ENCODE results near the gene SETBP1. TPM values are rescaled to one million over a fixed set of nuclear protein-coding genes. Genes with fewer than 3 reads are reported as not detected.

SETBP1 gene
- total and polyA plus RNA-seq, 2 of the 8 experiments (the other 6 are each of a cell fraction or from before 2014, with no cell fraction given) = 2.0 to 6.5 TPM

DNA sequence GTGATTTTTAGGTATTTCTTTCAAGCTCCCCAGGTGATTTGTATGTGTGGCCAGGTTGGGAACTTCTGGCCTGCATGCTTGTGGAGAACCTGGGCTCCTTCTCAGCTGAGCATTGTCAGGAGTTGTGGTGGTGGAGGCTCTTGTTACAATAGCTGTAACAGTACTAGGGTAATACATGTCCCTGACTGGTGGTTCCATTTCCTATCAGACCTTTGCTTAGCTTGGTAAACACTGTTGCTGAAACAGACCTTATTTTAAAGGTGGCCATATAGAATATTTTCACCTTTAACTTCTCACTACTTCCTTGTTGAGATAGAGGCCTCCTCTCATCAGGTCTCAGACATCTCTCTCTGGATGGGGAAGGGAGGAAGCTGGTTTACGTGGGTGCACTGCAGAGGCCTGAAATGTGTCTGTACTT, 79.2 kb downstream of the SETBP1 start:
- TF ChIP-seq MAFK (IDR thresholded peaks at IDR 0.05; ENCODE audit: low read depth, low read length) = no peak
- TF ChIP-seq ASH2L (IDR thresholded peaks at IDR 0.05; ENCODE audit: low read length) = no peak
- no peak for TF ChIP-seq RNF2 (IDR thresholded peaks at IDR 0.05; ENCODE audit: borderline replicate concordance, low read depth, low read length, missing control alignments, poor library complexity, severe bottlenecking)
- no peak for TF ChIP-seq RBBP5 (IDR thresholded peaks at IDR 0.05; ENCODE audit: borderline replicate concordance, low read depth, low read length)
- TF ChIP-seq SIRT6 (IDR thresholded peaks at IDR 0.05; ENCODE audit: low read length) = no peak
- TF ChIP-seq BACH1 (IDR thresholded peaks at IDR 0.05; ENCODE audit: low read length) = no peak
- TF ChIP-seq CREB1 (IDR thresholded peaks at IDR 0.05) = no peak
- TF ChIP-seq HDAC2 (IDR thresholded peaks at IDR 0.05; ENCODE audit: borderline replicate concordance in 1 of 2, low read depth in 2 of 2, low read length in 2 of 2) = no peak
- TF ChIP-seq YY1 (IDR thresholded peaks at IDR 0.05; ENCODE audit: low read depth, low read length) = no peak
- no peak for TF ChIP-seq CHD2 (IDR thresholded peaks at IDR 0.05; ENCODE audit: low read length)
- TF ChIP-seq SIN3A (conservative IDR thresholded peaks at IDR 0.05 in 1 of 2, IDR thresholded peaks at IDR 0.05 in 1 of 2; ENCODE audit: low read depth in 1 of 2, low read length in 2 of 2) = no peak
- TF ChIP-seq CBX5 (IDR thresholded peaks at IDR 0.05; ENCODE audit: low read depth, low read length) = no peak
- TF ChIP-seq, protein P1, sequence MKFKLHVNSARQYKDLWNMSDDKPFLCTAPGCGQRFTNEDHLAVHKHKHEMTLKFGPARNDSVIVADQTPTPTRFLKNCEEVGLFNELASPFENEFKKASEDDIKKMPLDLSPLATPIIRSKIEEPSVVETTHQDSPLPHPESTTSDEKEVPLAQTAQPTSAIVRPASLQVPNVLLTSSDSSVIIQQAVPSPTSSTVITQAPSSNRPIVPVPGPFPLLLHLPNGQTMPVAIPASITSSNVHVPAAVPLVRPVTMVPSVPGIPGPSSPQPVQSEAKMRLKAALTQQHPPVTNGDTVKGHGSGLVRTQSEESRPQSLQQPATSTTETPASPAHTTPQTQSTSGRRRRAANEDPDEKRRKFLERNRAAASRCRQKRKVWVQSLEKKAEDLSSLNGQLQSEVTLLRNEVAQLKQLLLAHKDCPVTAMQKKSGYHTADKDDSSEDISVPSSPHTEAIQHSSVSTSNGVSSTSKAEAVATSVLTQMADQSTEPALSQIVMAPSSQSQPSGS (IDR thresholded peaks at IDR 0.05; ENCODE audit: low read length) = no peak
- H3K79me2 ChIP-seq (ENCODE audit: control insufficient read depth in 1 of 2, insufficient read depth in 2 of 2, low read length in 2 of 2) = no peaks in the 10 kb centered on the region
- no peak for FAIRE-seq

More for the DNA sequence above, 79.2 kb downstream of the SETBP1 start:
- Histone ChIP-seq H3K4me2 (ENCODE audit: insufficient read depth in 1 of 2, low read depth in 2 of 2, low read length in 2 of 2) (no peak overlapping the region), H2BK15ac (ENCODE audit: low read length) (no peak overlapping the region), H3K79me1 (ENCODE audit: low read depth, low read length) (no peaks in the 10 kb centered on the region), H2BK120ac (replicated peaks; ENCODE audit: low read depth, low read length) (no peak overlapping the region), H4K20me1 (replicated peaks in 1 of 2; ENCODE audit: control insufficient read depth in 1 of 2, insufficient read depth in 2 of 2, low read length in 2 of 2) (no peaks in the 10 kb centered on the region), H2AK5ac (ENCODE audit: low read depth, low read length) (no peak overlapping the region), H2BK5ac (ENCODE audit: low read depth, low read length) (no peak overlapping the region), H4K8ac (ENCODE audit: extremely low read depth, insufficient read depth, low read length) (no peak overlapping the region), H3K4ac (replicated peaks; ENCODE audit: insufficient read length, low read depth, low read length) (no peak overlapping the region), H3K56ac (replicated peaks; ENCODE audit: insufficient read length, low read depth, low read length) (no peak overlapping the region), H3K9me3 (ENCODE audit: insufficient read depth in 2 of 2, low read depth in 1 of 2, low read length in 1 of 2) (no peaks in the 10 kb centered on the region), H3K9ac (replicated peaks in 1 of 4; ENCODE audit: extremely low read depth in 1 of 4, low read depth in 3 of 4, low read length in 3 of 4) (no peak overlapping the region), H3K4me1 (replicated peaks in 1 of 4; ENCODE audit: control insufficient read depth in 3 of 4, insufficient read depth in 4 of 4, low read length in 3 of 4) (peaks cover 0 to 5% (median 0%) of the 10 kb centered on the region in 4 experiments; a peak in 1 of 7 replicates), H3K23me2 (ENCODE audit: low read depth, low read length) (no peaks in the 10 kb centered on the region), H3K14ac (ENCODE audit: insufficient read length) (no peak overlapping the region), H3K36me3 (ENCODE audit: control insufficient read depth in 2 of 4, insufficient read depth in 4 of 4, low read length in 3 of 4) (no peaks in the 10 kb centered on the region), H3K23ac (ENCODE audit: insufficient read length) (no peak overlapping the region), H4K5ac (ENCODE audit: insufficient read length, low read depth, low read length) (no peak overlapping the region), H3K27ac (ENCODE audit: low read depth, low read length) (no peak overlapping the region), H3K18ac (ENCODE audit: extremely low read depth, low read length) (no peak overlapping the region), H4K91ac (replicated peaks; ENCODE audit: insufficient read length, low read length) (no peak overlapping the region), H2BK12ac (ENCODE audit: low read depth, low read length) (no peak overlapping the region), H3K4me3 (ENCODE audit: extremely low read depth in 1 of 4, insufficient read depth in 2 of 4, low read depth in 3 of 4, low read length in 4 of 4) (no peak overlapping the region), H3K27me3 (replicated peaks in 1 of 4; ENCODE audit: control insufficient read depth in 3 of 4, extremely low read depth in 1 of 4, insufficient read depth in 3 of 4, low read length in 3 of 4) (no peaks in the 10 kb centered on the region), H2AFZ (ENCODE audit: low read length) (no peak overlapping the region), H2BK20ac (ENCODE audit: low read length) (no peak overlapping the region)
- no peak for DNase-seq (ENCODE audit: low read depth in 1 of 2, low spot score in 2 of 2)
- POLR2A ChIA-PET (ENCODE audit: partially characterized antibody) = no interaction called here
- CTCF ChIA-PET (ENCODE audit: partially characterized antibody) = no interaction called here
- WGBS, 2 experiments (ENCODE audit: extremely low coverage in 1 of 2, insufficient coverage in 1 of 2, insufficient read length in 1 of 2, insufficient replicate concordance in 2 of 2, low coverage in 1 of 2, low lambda C conversion rate in 2 of 2, missing lambda C conversion rate in 1 of 2) = 100% methylated on average over 1 of the region's 1 CpG; no CpG with 5 or more reads in 1 of the 2 experiments

Measured in H1 (cell line).